Measurements from ENCODE around the gene GLRX5. TPM values are rescaled to one million over a fixed set of nuclear protein-coding genes. Genes with fewer than 3 reads are reported as not detected.

Gene GLRX5
- total RNA-seq, 1 experiment from 2014 or later: 60.1 TPM

GRCh38 chr14:95553141-95553540, 18.3 kb downstream of the GLRX5 start:
- Histone ChIP-seq H3K9me2 (ENCODE audit: insufficient read depth) (no peaks in the 10 kb centered on the region), H3K27ac (ENCODE audit: low read depth, low read length) (no peak overlapping the region), H3K9me3 (ENCODE audit: control insufficient read depth in 1 of 2, insufficient read depth in 1 of 2, low read depth in 1 of 2, low read length in 2 of 2) (no peaks in the 10 kb centered on the region), H3K79me2 (ENCODE audit: insufficient read depth, low read length) (no peaks in the 10 kb centered on the region), H3K27me3 (ENCODE audit: insufficient read depth, low read length) (no peaks in the 10 kb centered on the region; the same call in 1 of the 2 replicates), H3K9ac (ENCODE audit: low read length) (no peak overlapping the region), H2AFZ (ENCODE audit: low read depth, low read length, poor library complexity, severe bottlenecking) (no peak overlapping the region), H3K36me3 (ENCODE audit: control insufficient read depth in 1 of 2, insufficient read depth in 2 of 2, low read length in 2 of 2) (no peaks in the 10 kb centered on the region), H3K4me2 (ENCODE audit: low read length) (no peak overlapping the region), H3K4me3 (replicated peaks in 1 of 2; ENCODE audit: low read depth in 1 of 2, low read length in 2 of 2) (no peak overlapping the region), H4K20me1 (ENCODE audit: insufficient read depth) (no peaks in the 10 kb centered on the region), H3K4me1 (ENCODE audit: control insufficient read depth in 1 of 2, insufficient read depth in 2 of 2, low read length in 2 of 2) (peaks cover 0 to 2% of the 10 kb centered on the region in 2 experiments; a peak in 1 of 4 replicates)
- no TSS peak for BruUV-seq (replicated peaks)
- no peak for TF ChIP-seq ATF3 (IDR thresholded peaks at IDR 0.05)
- TF ChIP-seq FOSL1 (IDR thresholded peaks at IDR 0.05; ENCODE audit: low read depth): no peak
- no peak for TF ChIP-seq ELF1 (IDR thresholded peaks at IDR 0.05; ENCODE audit: borderline replicate concordance, low read depth)
- TF ChIP-seq ZFX (IDR thresholded peaks at IDR 0.05): no peak
- TF ChIP-seq POLR2AphosphoS5 (IDR thresholded peaks at IDR 0.05; ENCODE audit: low read depth, low read length): no peak
- CTCF ChIA-PET: no interaction called here
- intact Hi-C loops (cut with micrococcal nuclease): no loop called here
- DNase-seq (ENCODE audit: low read depth, low spot score) (no peak), ATAC-seq (no peak)
- POLR2A ChIA-PET: no interaction called here
- RAD21 ChIA-PET (ENCODE audit: low non-redundant PET in 1 of 2, low total read pairs in 2 of 2, uncharacterized antibody in 2 of 2, unreplicated experiment in 2 of 2): no interaction called here

GRCh38 chr14:95555053-95555452, 20.2 kb downstream of the GLRX5 start:
- no peak overlapping the region for H3K9ac ChIP-seq (ENCODE audit: low read length)
- no peaks in the 10 kb centered on the region for H3K9me3 ChIP-seq (ENCODE audit: control insufficient read depth in 1 of 2, insufficient read depth in 1 of 2, low read depth in 1 of 2, low read length in 2 of 2)
- intact Hi-C loops (cut with micrococcal nuclease): no loop called here
- H3K4me1 ChIP-seq (ENCODE audit: control insufficient read depth in 1 of 2, insufficient read depth in 2 of 2, low read length in 2 of 2): no peaks in the 10 kb centered on the region
- ATAC-seq (no peak), DNase-seq (ENCODE audit: low read depth, low spot score) (no peak)
- no peaks in the 10 kb centered on the region; the same call in 1 of the 2 replicates for H3K27me3 ChIP-seq (ENCODE audit: insufficient read depth, low read length)
- BruUV-seq (replicated peaks): no TSS peak
- H3K4me3 ChIP-seq (replicated peaks in 1 of 2; ENCODE audit: low read depth in 1 of 2, low read length in 2 of 2): no peak overlapping the region
- RAD21 ChIA-PET (ENCODE audit: low non-redundant PET in 1 of 2, low total read pairs in 2 of 2, uncharacterized antibody in 2 of 2, unreplicated experiment in 2 of 2): no interaction called here
- no peak overlapping the region for H3K4me2 ChIP-seq (ENCODE audit: low read length)
- POLR2A ChIA-PET: no interaction called here
- H4K20me1 ChIP-seq (ENCODE audit: insufficient read depth): no peaks in the 10 kb centered on the region
- H3K27ac ChIP-seq (ENCODE audit: low read depth, low read length): no peak overlapping the region
- CTCF ChIA-PET: no interaction called here
- no peaks in the 10 kb centered on the region for H3K79me2 ChIP-seq (ENCODE audit: insufficient read depth, low read length)
- no peak for TF ChIP-seq TCF7L2 (IDR thresholded peaks at IDR 0.05; ENCODE audit: borderline replicate concordance, extremely low read depth, insufficient read depth, insufficient read length)
- no peak for TF ChIP-seq RAD21 (IDR thresholded peaks at IDR 0.05; ENCODE audit: low read depth)
- TF ChIP-seq EZH2 (IDR thresholded peaks at IDR 0.05): no peak
- TF ChIP-seq CTCF (IDR thresholded peaks at IDR 0.05 in 2 of 3, conservative IDR thresholded peaks at IDR 0.05 in 1 of 3; ENCODE audit: borderline replicate concordance in 1 of 3, insufficient read depth in 1 of 3, low read depth in 2 of 3, low read length in 2 of 3): no peak
- no peak for TF ChIP-seq POLR2A (IDR thresholded peaks at IDR 0.05; ENCODE audit: borderline replicate concordance, extremely low read depth, insufficient read depth, insufficient read length)
- TF ChIP-seq SRF (IDR thresholded peaks at IDR 0.05; ENCODE audit: low read depth): no peak
- no peak for TF ChIP-seq EGR1 (IDR thresholded peaks at IDR 0.05; ENCODE audit: low read depth)
- TF ChIP-seq FOSL1 (IDR thresholded peaks at IDR 0.05; ENCODE audit: low read depth): no peak
- no peak for TF ChIP-seq CEBPB (IDR thresholded peaks at IDR 0.05; ENCODE audit: low read depth)
- TF ChIP-seq SP1 (IDR thresholded peaks at IDR 0.05; ENCODE audit: low read depth): no peak
- no peak for TF ChIP-seq ZFX (IDR thresholded peaks at IDR 0.05)
- TF ChIP-seq JUND (IDR thresholded peaks at IDR 0.05): no peak
- H3K36me3 ChIP-seq (ENCODE audit: control insufficient read depth in 1 of 2, insufficient read depth in 2 of 2, low read length in 2 of 2): no peaks in the 10 kb centered on the region
- H3K9me2 ChIP-seq (ENCODE audit: insufficient read depth): no peaks in the 10 kb centered on the region
- H2AFZ ChIP-seq (ENCODE audit: low read depth, low read length, poor library complexity, severe bottlenecking): no peak overlapping the region
